GM23338 (cell line): ENCODE measurements around the gene OTP.

Experiments used
- CTCF ChIP-seq, 2 experiments: fragments of 200-600 bp in 1 of 2; sonication (generic) in 1 of 2; conservative IDR thresholded peaks; 2 replicates each; pipeline versions ENCODE4 v1.5.1 to v1.6.1; 2016 to 2017; ENCODE audit warnings: antibody characterized with exemption in 2 of 2, low read depth in 2 of 2, mild to moderate bottlenecking in 2 of 2, moderate library complexity in 1 of 2
- JUNB ChIP-seq: IDR thresholded peaks from one replicate; pipeline ENCODE4 v1.6.1; 2016; ENCODE audit warnings: antibody characterized with exemption; ENCODE audit not compliant: unreplicated experiment
- POLR2AphosphoS5 ChIP-seq: IDR thresholded peaks from 2 replicates; pipeline ENCODE4 v1.6.1; 2016; ENCODE audit warnings: antibody characterized with exemption, low read depth

GRCh38 chr5:77616920-77617319 is 21.6 kb downstream of the OTP start:
- TF ChIP-seq POLR2AphosphoS5 = no peak
- no peak for TF ChIP-seq CTCF (conservative IDR thresholded peaks at IDR 0.05; ENCODE audit: low read depth in 2 of 2)
- no peak for TF ChIP-seq JUNB
